ENCODE measurements around the gene AIDA. TPM values are rescaled to one million over a fixed set of nuclear protein-coding genes. Genes with fewer than 3 reads are reported as not detected.

The AIDA gene
- total RNA-seq, 2 experiments from 2014 or later = 60.1 to 70.7 TPM

GRCh38 chr1:222627232-222627631, 85.1 kb downstream of the AIDA start:
- H3K4me1 Mint-ChIP-seq = no peaks in the 10 kb centered on the region
- no peaks in the 10 kb centered on the region for H3K9me3 Mint-ChIP-seq (ENCODE audit: low read depth)
- H3K27me3 Mint-ChIP-seq = no peaks in the 10 kb centered on the region
- intact Hi-C loops (cut with DNase I, micrococcal nuclease) = no loop called here
- ATAC-seq (no peak), DNase-seq (no peak)
- H3K36me3 Mint-ChIP-seq (ENCODE audit: low read depth) = peaks cover 31% of the 10 kb centered on the region
- H3K4me3 Mint-ChIP-seq = no peak overlapping the region
- no peak overlapping the region for H3K27ac Mint-ChIP-seq
- POLR2A ChIA-PET = no interaction called here
- CTCF ChIA-PET = interaction anchor here (0.6 to 1.5 kb wide), 4 partner anchors 9 to 591 kb away, joined by 3 to 5 read pairs (median 4); no protein-coding TSS in a partner anchor

GRCh38 chr1:222624214-222624613, 88.1 kb downstream of the AIDA start:
- intact Hi-C loops (cut with DNase I, micrococcal nuclease) = no loop called here
- POLR2A ChIA-PET = no interaction called here

GRCh38 chr1:222623458-222623857, 88.8 kb downstream of the AIDA start:
- no peak overlapping the region for H3K27ac Mint-ChIP-seq
- DNase-seq (no peak), ATAC-seq (no peak)
- H3K4me1 Mint-ChIP-seq = peaks cover 26% of the 10 kb centered on the region
- no peaks in the 10 kb centered on the region for H3K27me3 Mint-ChIP-seq
- H3K36me3 Mint-ChIP-seq (ENCODE audit: low read depth) = peaks cover 37% of the 10 kb centered on the region
- H3K4me3 Mint-ChIP-seq = no peak overlapping the region
- no peaks in the 10 kb centered on the region for H3K9me3 Mint-ChIP-seq (ENCODE audit: low read depth)
- ChIA-PET POLR2A (no interaction called here), CTCF (interaction anchor here (1.2 to 3.6 kb wide), 2 partner anchors 9 to 11 kb away, joined by 4 to 34 read pairs; no protein-coding TSS in a partner anchor)
- intact Hi-C loops (cut with DNase I, micrococcal nuclease) = no loop called here

More at GRCh38 chr1:222624214-222624613, 88.1 kb downstream of the AIDA start:
- Mint-ChIP-seq H3K27ac (no peak overlapping the region), H3K9me3 (ENCODE audit: low read depth) (no peaks in the 10 kb centered on the region), H3K36me3 (ENCODE audit: low read depth) (peaks cover 40% of the 10 kb centered on the region), H3K27me3 (no peaks in the 10 kb centered on the region), H3K4me1 (peaks cover 21% of the 10 kb centered on the region), H3K4me3 (no peak overlapping the region)
- DNase-seq = no peak
- ATAC-seq = no peak
- CTCF ChIA-PET = interaction anchor here (1.2 to 3.6 kb wide), 2 partner anchors 8 to 10 kb away, joined by 4 to 34 read pairs; no protein-coding TSS in a partner anchor

- ChIA-PET CTCF (interaction anchor here (3.6 kb wide), 1 partner anchor 12 kb away, joined by 34 read pairs; no protein-coding TSS in a partner anchor), POLR2A (no interaction called here)
- Mint-ChIP-seq H3K36me3 (ENCODE audit: low read depth) (peaks cover 31% of the 10 kb centered on the region), H3K27me3 (no peaks in the 10 kb centered on the region), H3K27ac (no peak overlapping the region), H3K9me3 (ENCODE audit: low read depth) (no peaks in the 10 kb centered on the region), H3K4me1 (peaks cover 26% of the 10 kb centered on the region), H3K4me3 (no peak overlapping the region)
- intact Hi-C loops (cut with DNase I, micrococcal nuclease) = no loop called here
- ATAC-seq (no peak), DNase-seq (no peak)
These were observed 89.5 kb downstream of the AIDA start for GRCh38 chr1:222622765-222623164.

- CTCF ChIA-PET = interaction anchor here (0.5 to 3.9 kb wide), 6 partner anchors 8 to 738 kb away, joined by 3 to 39 read pairs (median 4); no protein-coding TSS in a partner anchor
- DNase-seq = no peak
- intact Hi-C loops (cut with DNase I, micrococcal nuclease) = no loop called here
These were observed 91.7 kb downstream of the AIDA start for GRCh38 chr1:222620566-222620965.

GRCh38 chr1:222618880-222619596, 93.3 kb downstream of the AIDA start:
- POLR2A ChIA-PET = interaction anchor here (1.1 kb wide), 1 partner anchor 94 kb away, joined by 3 read pairs; no protein-coding TSS in a partner anchor
- H3K36me3 Mint-ChIP-seq (ENCODE audit: low read depth) = peaks cover 20% of the 10 kb centered on the region
- DNase-seq = peak; percentile 39
- H3K27me3 Mint-ChIP-seq = peaks cover 7% of the 10 kb centered on the region
- CTCF ChIA-PET = interaction anchor here (0.8 to 3.9 kb wide), 4 partner anchors 15 to 34 kb away, joined by 3 to 39 read pairs (median 4); no protein-coding TSS in a partner anchor
- H3K4me1 Mint-ChIP-seq = peaks cover 31% of the 10 kb centered on the region
- no peak for ATAC-seq
- H3K27ac Mint-ChIP-seq = peak overlapping the region; percentile 65
- intact Hi-C loops (cut with DNase I, micrococcal nuclease) = loop anchor here (1.0 to 10.0 kb wide), 6 partner anchors 15 to 1174 kb away; partner anchors contain the start of gene DUSP10 (in 1 of the 2)
- no peaks in the 10 kb centered on the region for H3K9me3 Mint-ChIP-seq (ENCODE audit: low read depth)
- H3K4me3 Mint-ChIP-seq = peak overlapping the region; percentile 83

More at GRCh38 chr1:222620566-222620965, 91.7 kb downstream of the AIDA start:
- no peak for ATAC-seq
- H3K36me3 Mint-ChIP-seq (ENCODE audit: low read depth) = peaks cover 23% of the 10 kb centered on the region
- H3K27me3 Mint-ChIP-seq = peaks cover 2% of the 10 kb centered on the region
- H3K27ac Mint-ChIP-seq = no peak overlapping the region
- peaks cover 31% of the 10 kb centered on the region for H3K4me1 Mint-ChIP-seq
- POLR2A ChIA-PET = no interaction called here
- no peak overlapping the region for H3K4me3 Mint-ChIP-seq
- no peaks in the 10 kb centered on the region for H3K9me3 Mint-ChIP-seq (ENCODE audit: low read depth)

Other genes with a start within 250 kb of the AIDA start
- under 1 TPM; 0.14 to 0.37 TPM for gene HHIPL2, start 164.4 kb downstream of the AIDA start, total RNA-seq
- gene TAF1A, start 122.6 kb downstream of the AIDA start, total RNA-seq = 10 to 100 TPM; 18.5 to 21.1 TPM
- 10 to 100 TPM; 46.7 to 57.9 TPM for gene MIA3, start 94.4 kb downstream of the AIDA start, total RNA-seq
- 10 to 100 TPM; 37.5 to 42.9 TPM for gene BROX, start 73 bp upstream of the AIDA start, total RNA-seq
- gene FAM177B, start 24.7 kb upstream of the AIDA start, total RNA-seq = not detected
- gene DISP1, start 102.5 kb upstream of the AIDA start, total RNA-seq = 1 to 10 TPM in 1 of 2 experiments, under 1 TPM in 1; 0.98 to 1.9 TPM

Data from activated CD4-positive, alpha-beta T cell treated with anti-CD3 and anti-CD28 coated beads for 36 hours (primary cell).